K562 (cell line): ENCODE results near the gene ARHGAP28. TPM values are rescaled to one million over a fixed set of nuclear protein-coding genes. Genes with fewer than 3 reads are reported as not detected.
A peak's percentile ranks its signal among the peaks of the same experiment; 100 is the strongest.

ENCODE experiments used
- CBX3 ChIP-seq, 2 experiments: IDR thresholded peaks; 1 replicate in 1 of 2; 2 replicates in 1 of 2; pipeline ENCODE4 v1.6.1; 2012; ENCODE audit warnings: inconsistent platforms in 2 of 2, low read length in 2 of 2, borderline replicate concordance in 1 of 2, control low read depth in 1 of 2
- HDGF ChIP-seq: fragments of 450-650 bp; IDR thresholded peaks from 2 replicates; pipeline ENCODE4 v1.6.1; 2016
- HLTF ChIP-seq: fragments of 450-650 bp; IDR thresholded peaks from 2 replicates; pipeline ENCODE4 v1.6.1; 2016
- MCM7 ChIP-seq, 2 experiments: fragments of 450-650 bp; IDR thresholded peaks; 2 replicates each; pipeline ENCODE4 v1.6.1; 2016 to 2018
- MYNN ChIP-seq, 2 experiments: sonication (generic); formaldehyde crosslinking in 1 of 2; IDR thresholded peaks; 2 replicates each; pipeline versions ENCODE4 v1.5.0 to v1.6.1; 2016 to 2020; ENCODE audit warnings: antibody characterized with exemption in 1 of 2, missing genetic modification reagents in 1 of 2
- RFX7 ChIP-seq: fragments of 250-450 bp; sonication (Bioruptor Pico); IDR thresholded peaks from 2 replicates; pipeline ENCODE4 v1.5.1; 2021; ENCODE audit warnings: mild to moderate bottlenecking
- SREBF1 ChIP-seq: fragments of 150-350 bp; IDR thresholded peaks from 2 replicates; pipeline ENCODE4 v1.6.1; 2014; ENCODE audit warnings: antibody characterized with exemption, low read depth, low read length, borderline replicate concordance
- STAG1 ChIP-seq: sonication (generic); formaldehyde crosslinking; IDR thresholded peaks from 2 replicates; pipeline ENCODE4 v1.5.0; 2020; ENCODE audit warnings: missing genetic modification reagents, borderline replicate concordance
- TCF7L2 ChIP-seq: fragments of 150-350 bp; IDR thresholded peaks from 2 replicates; pipeline ENCODE4 v1.6.1; 2016; ENCODE audit warnings: low read depth, mild to moderate bottlenecking, low read length, moderate library complexity
- XRCC5 ChIP-seq: fragments of 200-400 bp; formaldehyde crosslinking; IDR thresholded peaks from 2 replicates; pipeline ENCODE4 v1.6.1; 2017; ENCODE audit warnings: low read depth, mild to moderate bottlenecking, low read length
- ZNF316 ChIP-seq: fragments of 450-650 bp; IDR thresholded peaks from 2 replicates; pipeline ENCODE4 v1.6.1; 2016
- polyA plus RNA-seq, 8 experiments: library from polyadenylated mRNA; depleted of rRNA in 4 of 8; stranded (reverse) in 5 of 8; unstranded in 3 of 8; fragments of >200 nt; fragmentation: Nextera tagmentation in 2 of 8; fragmentation: Illumina TruSeq in 1 of 8; extraction: Ambion mirVana in 2 of 8; extraction: Trizol in 1 of 8; gene quantifications; 2 replicates each; pipeline versions ENCODE4 v1.2.1 to v1.2.3, GENCODE V29; 2011 to 2014; ENCODE audit warnings: inconsistent platforms in 1 of 8, missing spikeins in 1 of 8
- total RNA-seq, 7 experiments: library from RNA; depleted of rRNA in 6 of 7; stranded (reverse); fragments of >200 nt in 6 of 7; fragmentation: Illumina TruSeq in 2 of 7; extraction: Trizol in 2 of 7; gene quantifications; 2 replicates each; pipeline versions ENCODE4 v1.2.1 to v1.2.3, GENCODE V29; 2011 to 2021; ENCODE audit warnings: low replicate concordance in 1 of 7
- TF ChIP-seq, protein P1 (sequence below): fragments of 250-450 bp; sonication (Bioruptor Pico); IDR thresholded peaks from 2 replicates; pipeline ENCODE4 v1.5.0; 2022; ENCODE audit warnings: mild to moderate bottlenecking
- TF ChIP-seq, protein P2 (sequence below): fragments of 250-450 bp; sonication (Bioruptor Pico); IDR thresholded peaks from 2 replicates; pipeline ENCODE4 v1.5.0; 2021
- TF ChIP-seq, protein P3 (sequence below), 2 experiments: fragments of 250-450 bp in 1 of 2; fragments of 450-650 bp in 1 of 2; sonication (Bioruptor Pico) in 1 of 2; IDR thresholded peaks; 2 replicates each; pipeline versions ENCODE4 v1.6.1 to v1.8.0; 2016 to 2021; ENCODE audit warnings: mild to moderate bottlenecking in 2 of 2, moderate library complexity in 2 of 2, missing compliant biosample characterization in 1 of 2, missing genetic modification characterization in 1 of 2
- TF ChIP-seq, protein P4 (sequence below): fragments of 450-650 bp; formaldehyde crosslinking; IDR thresholded peaks from 2 replicates; pipeline ENCODE4 v1.4.0; 2020; ENCODE audit warnings: mild to moderate bottlenecking, mixed read lengths
- TF ChIP-seq, protein P5 (sequence below): sonication (generic); formaldehyde crosslinking; IDR thresholded peaks from 2 replicates; pipeline ENCODE4 v1.8.0; 2022; ENCODE audit warnings: mild to moderate bottlenecking, missing genetic modification reagents

Gene ARHGAP28
- total and polyA plus RNA-seq, 9 of the 15 experiments (the other 6 are each of a cell fraction or from before 2014, with no cell fraction given): 0.93 to 5.9 (median 5.0) TPM

DNA sequence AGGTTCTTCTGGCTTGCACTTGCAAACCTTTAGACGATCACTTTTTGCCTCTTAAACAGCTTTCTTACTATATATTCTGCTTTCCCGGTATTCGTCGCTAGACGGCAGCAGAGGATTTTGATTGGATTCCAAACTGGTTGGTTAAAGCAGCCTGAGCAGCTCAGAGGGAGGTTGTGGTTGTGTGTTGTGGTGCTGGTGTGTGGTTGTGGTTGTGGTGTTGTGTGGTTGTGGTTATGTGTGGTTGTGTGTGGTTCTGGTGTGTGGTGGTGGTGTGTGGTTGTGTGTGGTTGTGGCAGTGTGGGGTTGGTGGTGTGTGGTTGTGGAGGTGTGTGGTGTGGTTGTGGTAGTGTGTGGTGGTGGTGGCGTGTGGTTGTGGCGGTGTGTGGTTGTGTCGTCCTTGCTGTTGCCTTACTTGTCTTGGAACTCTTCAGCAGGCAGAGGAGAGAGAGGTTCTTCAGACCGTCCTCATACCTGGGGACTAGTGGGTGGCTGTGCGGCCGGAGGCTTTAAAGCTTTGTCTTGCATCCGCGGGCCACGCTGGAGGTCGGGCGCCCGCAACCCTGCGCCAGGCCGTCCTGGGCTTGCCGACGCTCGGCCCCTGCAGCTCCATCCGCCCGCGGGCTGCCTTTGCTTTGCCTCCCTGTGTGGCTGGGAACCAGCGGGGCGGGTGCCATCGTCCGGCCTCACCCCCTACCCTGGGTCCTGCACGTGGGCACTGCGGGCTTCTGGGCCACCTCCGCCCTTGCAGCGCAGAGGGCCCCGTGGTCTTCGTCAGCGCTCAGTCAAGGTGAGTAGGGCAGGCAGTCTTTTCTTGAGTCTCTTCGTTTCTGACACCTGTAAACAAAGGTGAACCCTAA is 190.8 kb downstream of the ARHGAP28 start (continued):
- TF ChIP-seq, protein P1, sequence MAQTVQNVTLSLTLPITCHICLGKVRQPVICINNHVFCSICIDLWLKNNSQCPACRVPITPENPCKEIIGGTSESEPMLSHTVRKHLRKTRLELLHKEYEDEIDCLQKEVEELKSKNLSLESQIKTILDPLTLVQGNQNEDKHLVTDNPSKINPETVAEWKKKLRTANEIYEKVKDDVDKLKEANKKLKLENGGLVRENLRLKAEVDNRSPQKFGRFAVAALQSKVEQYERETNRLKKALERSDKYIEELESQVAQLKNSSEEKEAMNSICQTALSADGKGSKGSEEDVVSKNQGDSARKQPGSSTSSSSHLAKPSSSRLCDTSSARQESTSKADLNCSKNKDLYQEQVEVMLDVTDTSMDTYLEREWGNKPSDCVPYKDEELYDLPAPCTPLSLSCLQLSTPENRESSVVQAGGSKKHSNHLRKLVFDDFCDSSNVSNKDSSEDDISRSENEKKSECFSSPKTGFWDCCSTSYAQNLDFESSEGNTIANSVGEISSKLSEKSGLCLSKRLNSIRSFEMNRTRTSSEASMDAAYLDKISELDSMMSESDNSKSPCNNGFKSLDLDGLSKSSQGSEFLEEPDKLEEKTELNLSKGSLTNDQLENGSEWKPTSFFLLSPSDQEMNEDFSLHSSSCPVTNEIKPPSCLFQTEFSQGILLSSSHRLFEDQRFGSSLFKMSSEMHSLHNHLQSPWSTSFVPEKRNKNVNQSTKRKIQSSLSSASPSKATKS: no peak
- peak; percentile 39; the same call in 1 of the 2 replicates for TF ChIP-seq XRCC5
- peak; percentile 28; the same call in 1 of the 2 replicates for TF ChIP-seq STAG1
- TF ChIP-seq, protein P2, sequence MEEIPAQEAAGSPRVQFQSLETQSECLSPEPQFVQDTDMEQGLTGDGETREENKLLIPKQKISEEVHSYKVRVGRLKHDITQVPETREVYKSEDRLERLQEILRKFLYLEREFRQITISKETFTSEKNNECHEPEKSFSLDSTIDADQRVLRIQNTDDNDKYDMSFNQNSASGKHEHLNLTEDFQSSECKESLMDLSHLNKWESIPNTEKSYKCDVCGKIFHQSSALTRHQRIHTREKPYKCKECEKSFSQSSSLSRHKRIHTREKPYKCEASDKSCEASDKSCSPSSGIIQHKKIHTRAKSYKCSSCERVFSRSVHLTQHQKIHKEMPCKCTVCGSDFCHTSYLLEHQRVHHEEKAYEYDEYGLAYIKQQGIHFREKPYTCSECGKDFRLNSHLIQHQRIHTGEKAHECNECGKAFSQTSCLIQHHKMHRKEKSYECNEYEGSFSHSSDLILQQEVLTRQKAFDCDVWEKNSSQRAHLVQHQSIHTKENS (CRISPR knock-in tag): no peak
- no peak for TF ChIP-seq MYNN (IDR thresholded peaks at IDR 0.05)
- no peak for TF ChIP-seq MYNN (CRISPR knock-in tag; IDR thresholded peaks at IDR 0.05)
- no peak for TF ChIP-seq ZNF316
- TF ChIP-seq, protein P3, sequence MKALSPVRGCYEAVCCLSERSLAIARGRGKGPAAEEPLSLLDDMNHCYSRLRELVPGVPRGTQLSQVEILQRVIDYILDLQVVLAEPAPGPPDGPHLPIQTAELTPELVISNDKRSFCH (CRISPR knock-in tag; IDR thresholded peaks at IDR 0.05): no peak
- TF ChIP-seq, protein P3 (tag; IDR thresholded peaks at IDR 0.05): no peak
- TF ChIP-seq, protein P4, sequence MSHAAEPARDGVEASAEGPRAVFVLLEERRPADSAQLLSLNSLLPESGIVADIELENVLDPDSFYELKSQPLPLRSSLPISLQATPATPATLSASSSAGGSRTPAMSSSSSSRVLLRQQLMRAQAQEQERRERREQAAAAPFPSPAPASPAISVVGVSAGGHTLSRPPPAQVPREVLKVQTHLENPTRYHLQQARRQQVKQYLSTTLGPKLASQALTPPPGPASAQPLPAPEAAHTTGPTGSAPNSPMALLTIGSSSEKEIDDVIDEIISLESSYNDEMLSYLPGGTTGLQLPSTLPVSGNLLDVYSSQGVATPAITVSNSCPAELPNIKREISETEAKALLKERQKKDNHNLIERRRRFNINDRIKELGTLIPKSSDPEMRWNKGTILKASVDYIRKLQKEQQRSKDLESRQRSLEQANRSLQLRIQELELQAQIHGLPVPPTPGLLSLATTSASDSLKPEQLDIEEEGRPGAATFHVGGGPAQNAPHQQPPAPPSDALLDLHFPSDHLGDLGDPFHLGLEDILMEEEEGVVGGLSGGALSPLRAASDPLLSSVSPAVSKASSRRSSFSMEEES (CRISPR knock-in tag): no peak
- TF ChIP-seq TCF7L2: no peak
- peak; percentile 80 for TF ChIP-seq HLTF
- 0 out of 2 replicates have a peak, but pooled peaks have one; percentile 45 for TF ChIP-seq HDGF
- no peak for TF ChIP-seq CBX3 (IDR thresholded peaks at IDR 0.05; ENCODE audit: borderline replicate concordance in 1 of 2, low read length in 2 of 2)
- peak in 1 of 2 experiments; percentile 93; a peak in 2 of 4 replicates for TF ChIP-seq MCM7 (IDR thresholded peaks at IDR 0.05)
- no peak for TF ChIP-seq SREBF1
- TF ChIP-seq, protein P5, sequence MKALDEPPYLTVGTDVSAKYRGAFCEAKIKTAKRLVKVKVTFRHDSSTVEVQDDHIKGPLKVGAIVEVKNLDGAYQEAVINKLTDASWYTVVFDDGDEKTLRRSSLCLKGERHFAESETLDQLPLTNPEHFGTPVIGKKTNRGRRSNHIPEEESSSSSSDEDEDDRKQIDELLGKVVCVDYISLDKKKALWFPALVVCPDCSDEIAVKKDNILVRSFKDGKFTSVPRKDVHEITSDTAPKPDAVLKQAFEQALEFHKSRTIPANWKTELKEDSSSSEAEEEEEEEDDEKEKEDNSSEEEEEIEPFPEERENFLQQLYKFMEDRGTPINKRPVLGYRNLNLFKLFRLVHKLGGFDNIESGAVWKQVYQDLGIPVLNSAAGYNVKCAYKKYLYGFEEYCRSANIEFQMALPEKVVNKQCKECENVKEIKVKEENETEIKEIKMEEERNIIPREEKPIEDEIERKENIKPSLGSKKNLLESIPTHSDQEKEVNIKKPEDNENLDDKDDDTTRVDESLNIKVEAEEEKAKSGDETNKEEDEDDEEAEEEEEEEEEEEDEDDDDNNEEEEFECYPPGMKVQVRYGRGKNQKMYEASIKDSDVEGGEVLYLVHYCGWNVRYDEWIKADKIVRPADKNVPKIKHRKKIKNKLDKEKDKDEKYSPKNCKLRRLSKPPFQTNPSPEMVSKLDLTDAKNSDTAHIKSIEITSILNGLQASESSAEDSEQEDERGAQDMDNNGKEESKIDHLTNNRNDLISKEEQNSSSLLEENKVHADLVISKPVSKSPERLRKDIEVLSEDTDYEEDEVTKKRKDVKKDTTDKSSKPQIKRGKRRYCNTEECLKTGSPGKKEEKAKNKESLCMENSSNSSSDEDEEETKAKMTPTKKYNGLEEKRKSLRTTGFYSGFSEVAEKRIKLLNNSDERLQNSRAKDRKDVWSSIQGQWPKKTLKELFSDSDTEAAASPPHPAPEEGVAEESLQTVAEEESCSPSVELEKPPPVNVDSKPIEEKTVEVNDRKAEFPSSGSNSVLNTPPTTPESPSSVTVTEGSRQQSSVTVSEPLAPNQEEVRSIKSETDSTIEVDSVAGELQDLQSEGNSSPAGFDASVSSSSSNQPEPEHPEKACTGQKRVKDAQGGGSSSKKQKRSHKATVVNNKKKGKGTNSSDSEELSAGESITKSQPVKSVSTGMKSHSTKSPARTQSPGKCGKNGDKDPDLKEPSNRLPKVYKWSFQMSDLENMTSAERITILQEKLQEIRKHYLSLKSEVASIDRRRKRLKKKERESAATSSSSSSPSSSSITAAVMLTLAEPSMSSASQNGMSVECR (CRISPR knock-in tag): no peak
- no peak for TF ChIP-seq RFX7 (CRISPR knock-in tag)
